HG03095 (cell line): Measurements from ENCODE around the gene MYO3B.
"Not testable (repeated sequence)": the region's sequence is repeated elsewhere in the genome, so short reads cannot be mapped to it uniquely, and the experiment has no call there.

Experiments used
- ATAC-seq: cut with Tn5 transposase; IDR thresholded peaks from one replicate; pipeline ENCODE4 v1.9.1; 2021; ENCODE audit warnings: moderate library complexity; ENCODE audit not compliant: unreplicated experiment

Gene MYO3B

GRCh38 chr2:170587922-170588321 lies 410.0 kb downstream of the MYO3B start:
- ATAC-seq: no peak

GRCh38 chr2:170588729-170589128 lies 410.8 kb downstream of the MYO3B start:
- ATAC-seq: no peak

GRCh38 chr2:170596576-170596975 lies 418.6 kb downstream of the MYO3B start:
- ATAC-seq: no peak

GRCh38 chr2:170598067-170598395 lies 420.1 kb downstream of the MYO3B start:
- ATAC-seq: no peak

- no peak for ATAC-seq
These were observed 423.5 kb downstream of the MYO3B start for GRCh38 chr2:170601489-170601888.

- ATAC-seq: no peak
These were observed 427.9 kb downstream of the MYO3B start for GRCh38 chr2:170605862-170606261.

GRCh38 chr2:170607171-170607570 lies 429.2 kb downstream of the MYO3B start:
- no peak for ATAC-seq

- ATAC-seq: no peak
These were observed 432.7 kb downstream of the MYO3B start for GRCh38 chr2:170610615-170611014.

- not testable (repeated sequence) for ATAC-seq
These were observed 441.0 kb downstream of the MYO3B start for GRCh38 chr2:170618948-170619347.

- not testable (repeated sequence) for ATAC-seq
These were observed 457.1 kb downstream of the MYO3B start for GRCh38 chr2:170635094-170635493.

GRCh38 chr2:170639635-170640034 lies 461.7 kb downstream of the MYO3B start:
- no peak for ATAC-seq

GRCh38 chr2:170641961-170642360 lies 464.0 kb downstream of the MYO3B start:
- no peak for ATAC-seq

- no peak for ATAC-seq
These were observed 465.4 kb downstream of the MYO3B start for GRCh38 chr2:170643346-170643745.

- no peak for ATAC-seq
These were observed 469.9 kb downstream of the MYO3B start for GRCh38 chr2:170647741-170648436.

GRCh38 chr2:170651624-170652325 lies 473.8 kb downstream of the MYO3B start:
- ATAC-seq: no peak

- no peak for ATAC-seq
These were observed 474.9 kb downstream of the MYO3B start for GRCh38 chr2:170652637-170653417.

- ATAC-seq: no peak
These were observed 478.7 kb downstream of the MYO3B start for GRCh38 chr2:170656669-170657068.

- no peak for ATAC-seq
These were observed 482.5 kb downstream of the MYO3B start for GRCh38 chr2:170660409-170660808.

GRCh38 chr2:170665743-170666142 lies 487.8 kb downstream of the MYO3B start:
- ATAC-seq: no peak

GRCh38 chr2:170669909-170670308 lies 492.0 kb downstream of the MYO3B start:
- ATAC-seq: no peak

- ATAC-seq: no peak
These were observed 492.7 kb downstream of the MYO3B start for GRCh38 chr2:170670651-170671050.

- ATAC-seq: no peak
These were observed 493.1 kb downstream of the MYO3B start for GRCh38 chr2:170671079-170671478.
